Activated CD8-positive, alpha-beta memory T cell treated with anti-CD3 and anti-CD28 coated beads, Interleukin-2, amount 50 U/mL, for 48 hours (primary cell): ENCODE results near the gene PWWP2B.
A peak's percentile ranks its signal among the peaks of the same experiment; 100 is the strongest.
"Not testable (repeated sequence)": the region's sequence is repeated elsewhere in the genome, so short reads cannot be mapped to it uniquely, and the experiment has no call there.

Source experiments
- DNase-seq: peaks from one replicate; pipeline ENCODE4 v3.0.0-alpha.2; 2020

The PWWP2B gene

GRCh38 chr10:132436096-132436495 lies 39.1 kb downstream of the PWWP2B start:
- DNase-seq = not testable (repeated sequence)

GRCh38 chr10:132436861-132437410 lies 39.9 kb downstream of the PWWP2B start:
- no peak for DNase-seq

GRCh38 chr10:132437541-132437950 lies 40.5 kb downstream of the PWWP2B start:
- no peak for DNase-seq

- DNase-seq = no peak
These were observed 41.4 kb downstream of the PWWP2B start for GRCh38 chr10:132438091-132439024.

GRCh38 chr10:132439025-132439388 lies 42.0 kb downstream of the PWWP2B start:
- no peak for DNase-seq

- no peak for DNase-seq
These were observed 42.6 kb downstream of the PWWP2B start for GRCh38 chr10:132439424-132440163.

- DNase-seq = no peak
These were observed 44.0 kb downstream of the PWWP2B start for GRCh38 chr10:132440791-132441565.

GRCh38 chr10:132441818-132442524 lies 45.0 kb downstream of the PWWP2B start:
- DNase-seq = no peak

GRCh38 chr10:132442636-132443035 lies 45.6 kb downstream of the PWWP2B start:
- no peak for DNase-seq

- DNase-seq = peak; percentile 86
These were observed 46.6 kb downstream of the PWWP2B start for GRCh38 chr10:132443605-132443982.

GRCh38 chr10:132443983-132444876 lies 47.2 kb downstream of the PWWP2B start:
- DNase-seq = no peak

GRCh38 chr10:132444877-132445351 lies 47.9 kb downstream of the PWWP2B start:
- no peak for DNase-seq

GRCh38 chr10:132445516-132446194 lies 48.7 kb downstream of the PWWP2B start:
- DNase-seq = no peak

GRCh38 chr10:132446195-132446581 lies 49.2 kb downstream of the PWWP2B start:
- no peak for DNase-seq

- DNase-seq = peak; percentile 85
These were observed 49.9 kb downstream of the PWWP2B start for GRCh38 chr10:132446661-132447445.

GRCh38 chr10:132447446-132448247 lies 50.6 kb downstream of the PWWP2B start:
- peak; percentile 90 for DNase-seq

GRCh38 chr10:132448248-132448731 lies 51.3 kb downstream of the PWWP2B start:
- peak; percentile 85 for DNase-seq

- no peak for DNase-seq
These were observed 52.2 kb downstream of the PWWP2B start for GRCh38 chr10:132449051-132449810.
